ENCODE measurements around the gene AP3D1.

- TF ChIP-seq, protein P1, sequence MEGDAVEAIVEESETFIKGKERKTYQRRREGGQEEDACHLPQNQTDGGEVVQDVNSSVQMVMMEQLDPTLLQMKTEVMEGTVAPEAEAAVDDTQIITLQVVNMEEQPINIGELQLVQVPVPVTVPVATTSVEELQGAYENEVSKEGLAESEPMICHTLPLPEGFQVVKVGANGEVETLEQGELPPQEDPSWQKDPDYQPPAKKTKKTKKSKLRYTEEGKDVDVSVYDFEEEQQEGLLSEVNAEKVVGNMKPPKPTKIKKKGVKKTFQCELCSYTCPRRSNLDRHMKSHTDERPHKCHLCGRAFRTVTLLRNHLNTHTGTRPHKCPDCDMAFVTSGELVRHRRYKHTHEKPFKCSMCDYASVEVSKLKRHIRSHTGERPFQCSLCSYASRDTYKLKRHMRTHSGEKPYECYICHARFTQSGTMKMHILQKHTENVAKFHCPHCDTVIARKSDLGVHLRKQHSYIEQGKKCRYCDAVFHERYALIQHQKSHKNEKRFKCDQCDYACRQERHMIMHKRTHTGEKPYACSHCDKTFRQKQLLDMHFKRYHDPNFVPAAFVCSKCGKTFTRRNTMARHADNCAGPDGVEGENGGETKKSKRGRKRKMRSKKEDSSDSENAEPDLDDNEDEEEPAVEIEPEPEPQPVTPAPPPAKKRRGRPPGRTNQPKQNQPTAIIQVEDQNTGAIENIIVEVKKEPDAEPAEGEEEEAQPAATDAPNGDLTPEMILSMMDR (IDR thresholded peaks at IDR 0.05; ENCODE audit: insufficient read depth, low read depth, low read length) = no peak
- TF ChIP-seq EZH2 (IDR thresholded peaks at IDR 0.05; ENCODE audit: insufficient read depth, low read length) = no peak
Measured at GRCh38 chr19:2111425-2111824, 39.9 kb downstream of the AP3D1 start.

All from astrocyte (in vitro differentiated cells and primary cell).